GM19099 (cell line): Measurements from ENCODE around the gene ELFN2.

Experiments used
- POLR2A ChIP-seq: IDR thresholded peaks from 3 replicates; pipeline ENCODE4 v1.6.1; 2011; ENCODE audit warnings: low read depth; ENCODE audit not compliant: insufficient read length; ENCODE audit errors: extremely low read depth

The ELFN2 gene

DNA sequence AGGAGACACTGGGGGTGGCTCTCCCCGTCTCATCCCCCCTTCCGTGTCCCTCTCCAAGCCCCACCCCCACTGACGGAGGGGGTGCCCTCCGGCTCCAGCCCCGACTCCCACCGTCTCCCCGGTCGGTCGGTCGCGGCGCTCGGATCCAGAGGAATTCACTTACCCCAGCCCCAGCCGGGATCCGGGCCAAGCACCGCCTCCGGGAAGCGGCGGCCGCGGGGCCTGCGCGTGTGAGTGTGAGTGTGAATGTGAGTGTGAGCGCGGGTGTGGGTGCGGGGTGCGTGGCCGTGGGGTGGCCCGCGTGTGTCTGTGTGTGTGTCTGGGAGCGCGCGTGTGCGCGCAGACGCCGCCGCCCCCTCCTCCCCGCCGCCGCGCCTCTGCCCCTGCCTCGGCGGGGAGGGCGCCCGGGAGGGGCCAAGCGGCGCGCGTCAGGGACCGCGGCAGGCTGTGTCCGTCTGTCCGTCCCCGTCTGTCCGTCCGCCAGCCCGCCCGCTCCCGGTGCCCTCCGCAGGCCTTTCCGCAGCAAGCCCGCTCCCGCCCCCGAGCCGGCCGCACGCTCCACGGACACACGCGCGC, at the start of gene ELFN2:
Gene ELFN2, minus strand, starts transcription at position 345 of the 576 bp plus-strand sequence. CDS start 51,945 bp downstream, outside the sequence.
- TF ChIP-seq POLR2A: no peak

DNA sequence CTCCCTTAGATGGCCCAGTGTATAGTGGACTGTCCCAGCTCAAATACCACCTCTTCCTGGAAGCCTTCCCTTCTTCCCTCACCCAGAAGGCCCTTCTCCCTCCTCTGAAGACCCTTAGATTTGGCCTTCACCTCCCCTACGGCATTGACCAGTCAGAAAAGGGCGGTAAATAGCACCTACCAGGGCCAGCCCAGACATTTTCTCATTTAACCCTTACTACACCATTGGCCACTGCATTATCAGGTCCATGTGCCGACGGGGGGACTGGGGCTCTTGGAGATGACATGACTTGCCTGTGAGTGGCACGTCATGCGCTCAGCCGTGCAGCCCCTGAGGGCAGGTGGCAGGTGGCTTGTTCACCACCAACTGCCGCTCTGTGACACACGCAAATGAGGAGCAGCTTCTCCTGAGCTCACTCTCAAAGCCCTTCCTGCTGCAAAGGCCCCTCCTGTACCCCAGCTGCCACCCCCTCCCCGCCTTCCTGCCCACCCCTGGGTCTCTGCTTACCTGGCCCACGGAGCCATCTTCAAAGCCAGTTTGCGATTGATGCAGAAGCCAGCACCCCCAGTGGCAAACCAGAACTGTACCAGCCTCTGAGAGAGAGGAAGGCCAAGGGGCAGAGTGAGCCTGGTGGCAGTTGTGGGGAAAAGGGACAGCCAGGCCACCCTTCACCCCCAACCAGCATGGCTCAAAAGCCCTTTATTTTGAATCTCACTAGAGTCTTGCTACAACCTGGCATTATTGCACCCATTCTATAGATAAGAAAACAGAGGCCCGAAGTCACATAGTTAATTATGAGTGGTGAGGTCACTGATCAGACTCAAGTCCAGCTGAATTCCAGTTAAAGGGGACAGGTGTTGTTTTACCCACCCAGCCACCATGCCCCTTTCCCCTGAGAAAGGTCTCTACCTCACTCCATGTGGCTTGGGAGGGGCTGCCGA, 49.4 kb upstream of the ELFN2 start:
- TF ChIP-seq POLR2A: no peak

DNA sequence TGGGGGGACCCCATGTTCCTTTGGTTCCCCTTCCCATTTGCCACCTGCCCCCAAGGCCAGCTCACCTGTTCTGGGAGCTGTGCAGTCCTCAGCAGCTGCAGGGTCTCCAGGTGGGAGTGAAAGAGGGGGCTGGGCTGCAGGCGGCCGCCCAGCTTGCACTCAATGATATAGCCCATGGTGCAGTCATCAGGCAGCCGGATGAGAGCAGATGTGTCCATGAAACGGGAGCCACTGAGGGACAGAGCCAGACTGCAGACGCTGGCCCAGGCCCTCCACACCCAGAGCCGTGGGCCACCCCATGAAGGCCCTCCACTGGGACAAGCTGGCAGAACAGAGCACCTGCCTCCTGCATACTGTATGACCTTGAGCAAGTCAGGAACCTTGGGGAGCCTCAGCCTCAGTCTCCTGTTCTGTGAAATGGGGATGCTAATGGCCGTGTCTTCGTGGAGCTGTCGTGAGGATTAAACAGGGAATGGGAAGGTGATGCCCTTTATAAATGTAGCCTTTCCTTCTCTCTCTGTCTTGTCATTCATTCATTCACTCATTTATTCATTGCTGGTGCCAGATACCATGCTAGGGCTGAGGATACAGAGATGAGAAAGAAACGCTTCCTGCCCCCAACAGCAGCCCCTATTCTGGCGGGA, 47.3 kb upstream of the ELFN2 start:
- no peak for TF ChIP-seq POLR2A

GRCh38 chr22:37473437-37473946, 46.2 kb upstream of the ELFN2 start:
- TF ChIP-seq POLR2A: no peak

DNA sequence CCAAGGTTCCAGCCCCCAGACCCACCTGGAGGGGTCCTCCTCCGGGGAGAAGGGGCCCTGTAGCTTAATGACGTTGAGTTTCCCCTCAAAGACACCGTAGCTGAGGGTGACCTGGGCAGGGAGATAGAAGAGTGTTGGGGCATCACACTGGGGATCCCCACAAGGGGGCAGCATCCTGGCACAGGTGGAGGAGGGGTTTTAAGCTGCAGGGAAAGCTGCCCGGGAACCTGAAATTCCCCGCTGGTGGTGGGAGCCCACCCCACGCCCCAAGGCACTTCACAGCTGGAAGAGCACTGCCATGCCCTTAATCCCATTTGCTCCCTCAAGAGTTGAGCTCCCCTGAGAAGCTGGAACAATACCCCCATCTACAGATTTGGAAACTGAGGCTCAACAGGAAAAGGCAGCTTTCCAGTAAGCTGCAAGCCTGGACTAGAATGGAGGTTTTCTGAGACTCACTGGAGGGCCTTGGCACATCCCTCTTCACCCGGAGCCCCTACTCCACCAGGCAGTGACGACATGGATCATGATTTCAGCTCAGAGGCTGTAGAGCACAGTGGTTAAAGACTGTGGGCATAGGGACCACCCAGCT, 45.2 kb upstream of the ELFN2 start:
- TF ChIP-seq POLR2A: no peak

DNA sequence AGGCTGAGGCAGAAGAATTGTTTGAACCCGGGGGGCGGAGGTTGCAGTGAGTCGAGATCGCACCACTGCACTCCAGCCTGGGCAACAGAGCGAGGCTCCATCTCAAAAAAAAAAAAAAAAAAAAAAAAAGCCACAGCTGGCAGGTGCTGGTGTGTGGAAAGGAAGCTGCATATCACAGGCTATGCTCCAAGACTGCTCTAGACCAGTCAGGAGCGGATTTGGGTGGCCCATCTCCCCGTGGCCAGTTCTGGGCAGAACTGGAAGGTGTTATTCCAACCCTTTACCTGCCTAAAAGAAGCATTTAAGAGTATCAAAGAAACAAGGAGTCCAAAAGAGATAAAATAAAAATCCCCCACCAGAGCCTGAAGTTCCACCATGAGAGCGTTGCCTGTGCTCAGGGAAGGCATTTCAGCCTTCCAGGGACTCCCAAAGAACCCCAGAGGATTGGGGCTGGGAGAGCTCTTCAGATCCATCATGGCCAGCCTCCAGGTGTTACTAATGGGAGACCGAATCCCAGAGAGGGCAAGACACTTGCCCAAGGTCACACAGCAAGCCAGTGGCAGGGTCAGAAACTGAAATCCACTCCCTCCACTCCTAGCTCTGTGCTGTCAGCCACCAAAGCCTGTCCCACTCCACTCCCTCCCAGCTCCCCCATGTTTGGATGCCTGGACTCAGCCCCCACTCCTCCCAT, 44.6 kb upstream of the ELFN2 start:
- TF ChIP-seq POLR2A: no peak

DNA sequence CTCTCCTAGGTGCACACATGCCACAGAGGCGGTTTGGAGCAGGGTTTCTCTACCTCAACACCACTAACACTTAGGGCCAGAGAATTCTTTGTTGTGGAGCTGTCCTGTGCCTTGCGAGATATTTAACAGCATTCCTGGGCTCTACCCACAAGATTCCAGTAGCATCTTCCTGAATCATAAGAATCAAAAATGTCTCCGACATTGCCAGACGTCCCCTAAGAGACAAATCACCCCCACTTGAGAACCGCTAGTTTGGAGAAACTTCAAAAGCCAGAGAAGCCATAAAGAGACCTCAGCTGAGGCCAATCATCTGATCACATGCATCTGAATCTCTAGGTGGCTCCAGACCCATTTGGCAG, 42.8 kb upstream of the ELFN2 start:
- no peak for TF ChIP-seq POLR2A

DNA sequence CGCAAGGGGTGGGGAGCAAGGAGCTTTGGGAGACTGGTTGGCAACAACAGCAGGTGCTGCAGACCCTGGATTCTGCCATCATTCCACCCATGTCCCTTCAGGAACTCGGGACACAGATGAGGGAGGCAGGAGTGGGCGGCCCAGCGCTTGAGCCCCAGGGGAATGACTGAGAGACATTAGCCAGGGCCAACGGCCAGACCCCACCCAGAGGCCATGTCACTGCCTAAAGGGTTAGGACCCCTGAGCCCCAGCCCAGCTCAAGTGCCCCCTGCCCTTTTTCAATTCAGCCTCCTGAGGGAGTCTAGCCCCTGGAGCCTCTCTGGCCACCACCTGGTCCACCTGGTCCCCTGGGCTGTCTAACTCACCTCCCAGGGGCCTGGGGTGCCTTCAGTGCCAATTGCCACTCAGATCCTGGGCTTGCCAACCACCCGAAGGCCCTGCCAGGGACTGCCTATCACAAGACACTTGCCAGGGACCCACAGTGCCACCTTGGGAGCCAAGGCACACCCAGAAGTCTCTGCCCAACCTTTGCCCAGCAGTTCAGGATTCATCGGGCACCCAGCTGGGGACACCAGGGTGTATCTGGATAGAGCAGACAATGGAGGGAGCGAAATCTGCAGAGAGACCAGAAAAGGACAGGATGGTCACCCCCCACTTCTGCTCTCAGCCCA, 42.3 kb upstream of the ELFN2 start:
- TF ChIP-seq POLR2A: no peak

DNA sequence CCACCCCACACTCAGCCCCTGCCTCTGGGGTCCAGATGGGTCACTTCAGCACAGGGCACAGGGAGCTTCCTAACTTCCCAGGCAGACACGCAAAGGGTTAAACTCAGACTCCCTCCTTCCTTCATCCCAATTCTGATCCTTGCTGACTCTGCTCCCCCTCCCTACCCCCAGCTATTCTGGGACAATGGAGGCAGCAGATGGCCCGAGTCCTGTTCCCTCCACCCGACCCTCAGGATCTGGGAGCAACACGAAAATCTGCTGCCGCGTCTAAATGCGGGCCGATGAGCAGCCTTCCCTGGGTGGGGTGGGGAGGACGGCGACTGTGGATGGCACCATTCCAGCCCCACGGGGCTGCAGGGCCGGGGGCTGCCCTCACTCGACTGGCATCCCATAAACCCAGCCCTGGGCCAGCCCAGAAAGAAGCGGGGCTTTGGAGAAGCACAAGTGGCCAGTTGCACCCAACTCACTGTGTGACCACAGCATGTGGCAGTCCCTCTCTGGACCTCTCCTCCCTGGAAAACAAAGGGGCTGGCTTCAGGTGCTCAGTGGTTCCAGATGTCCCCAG, 40.2 kb upstream of the ELFN2 start:
- no peak for TF ChIP-seq POLR2A

DNA sequence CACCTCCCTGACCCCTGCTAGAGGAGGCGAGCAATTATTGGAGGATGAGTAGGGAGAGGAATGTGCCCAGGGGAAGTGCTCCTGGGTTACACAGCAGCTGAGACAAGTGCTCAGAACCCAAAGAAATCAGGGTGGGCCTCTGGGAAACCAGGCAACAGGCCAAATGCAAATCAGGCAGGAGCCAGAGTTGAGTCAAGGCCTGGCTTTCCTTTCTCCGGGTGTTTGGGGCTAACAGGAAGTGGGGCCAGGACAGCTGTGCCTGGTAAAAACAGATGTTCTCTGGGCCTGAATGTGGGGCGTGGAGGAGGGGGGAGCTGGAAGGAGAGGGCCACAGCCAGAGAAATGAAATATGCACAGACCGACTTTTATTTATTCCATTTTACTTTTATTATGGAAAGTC, 36.9 kb upstream of the ELFN2 start:
- no peak for TF ChIP-seq POLR2A

GRCh38 chr22:37462983-37463382, 35.7 kb upstream of the ELFN2 start:
- no peak for TF ChIP-seq POLR2A

- no peak for TF ChIP-seq POLR2A
Measured at GRCh38 chr22:37462436-37462835, 35.2 kb upstream of the ELFN2 start.

- no peak for TF ChIP-seq POLR2A
Measured at GRCh38 chr22:37461961-37462360, 34.7 kb upstream of the ELFN2 start.

- TF ChIP-seq POLR2A: no peak
Measured at GRCh38 chr22:37460684-37461083, 33.4 kb upstream of the ELFN2 start.
